ENCODE measurements around the gene SYN1.

The SYN1 gene

GRCh38 chrX:47571215-47571614, 48.4 kb downstream of the SYN1 start:
- DNase-seq = no peak

- no peak for DNase-seq
Measured at GRCh38 chrX:47570794-47571193, 48.9 kb downstream of the SYN1 start.

- peak; percentile 38 to 54 for DNase-seq
Measured at GRCh38 chrX:47568656-47569295, 50.9 kb downstream of the SYN1 start.

GRCh38 chrX:47566841-47567240, 52.8 kb downstream of the SYN1 start:
- DNase-seq = no peak

- DNase-seq = no peak
Measured at GRCh38 chrX:47564438-47565085, 55.1 kb downstream of the SYN1 start.

GRCh38 chrX:47563801-47564315, 55.8 kb downstream of the SYN1 start:
- DNase-seq = no peak

- DNase-seq = peak; percentile 38 to 43
Measured at GRCh38 chrX:47562615-47563243, 56.9 kb downstream of the SYN1 start.

GRCh38 chrX:47561659-47562151, 58.0 kb downstream of the SYN1 start:
- no peak for DNase-seq

GRCh38 chrX:47560934-47561658, 58.6 kb downstream of the SYN1 start, which contains the start of gene ARAF:
ARAF (plus strand) TSS chrX:47561205; CDS start chrX:47562968, 1,763 bp downstream.
- DNase-seq = peak; percentile 98 to 99

- DNase-seq = no peak
Measured at GRCh38 chrX:47560179-47560933, 59.3 kb downstream of the SYN1 start.

GRCh38 chrX:47558436-47558835, 61.2 kb downstream of the SYN1 start:
- no peak for DNase-seq

GRCh38 chrX:47556045-47556623, 63.5 kb downstream of the SYN1 start:
- peak; percentile 90 to 91 for DNase-seq

GRCh38 chrX:47543496-47543895, 76.2 kb downstream of the SYN1 start:
- no peak for DNase-seq

GRCh38 chrX:47540754-47541538, 78.7 kb downstream of the SYN1 start:
- DNase-seq = peak in 1 of 2 donors; percentile 27

- DNase-seq = no peak
Measured at GRCh38 chrX:47539860-47540259, 79.8 kb downstream of the SYN1 start.

GRCh38 chrX:47530049-47530448, 89.6 kb downstream of the SYN1 start:
- no peak for DNase-seq

GRCh38 chrX:47529548-47529947, 90.1 kb downstream of the SYN1 start:
- no peak for DNase-seq

- DNase-seq = no peak
Measured at GRCh38 chrX:47523713-47524166, 95.9 kb downstream of the SYN1 start.

GRCh38 chrX:47523297-47523696, 96.4 kb downstream of the SYN1 start:
- DNase-seq = peak; percentile 83 to 84

Measured in CD4-positive, alpha-beta T cell treated with Interleukin-4 for 1 hour (primary cell).